Measurements from ENCODE around the gene ADGRD1. TPM values are rescaled to one million over a fixed set of nuclear protein-coding genes. Genes with fewer than 3 reads are reported as not detected.

Gene ADGRD1
- total RNA-seq, 1 donor from 2014 or later = 8.4 TPM

- H3K4me3 Mint-ChIP-seq (ENCODE audit: low read depth) = no peak overlapping the region
- H3K4me1 Mint-ChIP-seq (ENCODE audit: low read depth) = peaks cover 1% of the 10 kb centered on the region
- no peak for DNase-seq (ENCODE audit: low spot score)
- no peak overlapping the region for H3K27ac Mint-ChIP-seq
- no peaks in the 10 kb centered on the region for H3K9me3 Mint-ChIP-seq
- no peaks in the 10 kb centered on the region for H3K36me3 Mint-ChIP-seq (ENCODE audit: low read depth)
- no peaks in the 10 kb centered on the region for H3K27me3 Mint-ChIP-seq (ENCODE audit: low read depth)
- intact Hi-C loops (cut with micrococcal nuclease) = loop anchor here (2.0 to 5.0 kb wide), 2 partner anchors 217 to 372 kb away; no protein-coding TSS in a partner anchor
Observed at GRCh38 chr12:131133994-131134393, 180.3 kb downstream of the ADGRD1 start.

GRCh38 chr12:131134523-131135310 lies 181.0 kb downstream of the ADGRD1 start:
- Mint-ChIP-seq H3K27ac (no peak overlapping the region), H3K4me3 (ENCODE audit: low read depth) (no peak overlapping the region), H3K36me3 (ENCODE audit: low read depth) (no peaks in the 10 kb centered on the region), H3K9me3 (no peaks in the 10 kb centered on the region), H3K27me3 (ENCODE audit: low read depth) (no peaks in the 10 kb centered on the region), H3K4me1 (ENCODE audit: low read depth) (peaks cover 1% of the 10 kb centered on the region)
- intact Hi-C loops (cut with micrococcal nuclease) = loop anchor here (5.0 kb wide), 1 partner anchor 372 kb away; no protein-coding TSS in a partner anchor
- no peak for DNase-seq (ENCODE audit: low spot score)

GRCh38 chr12:131135311-131135785 lies 181.6 kb downstream of the ADGRD1 start:
- H3K4me1 Mint-ChIP-seq (ENCODE audit: low read depth) = no peaks in the 10 kb centered on the region
- H3K27ac Mint-ChIP-seq = no peak overlapping the region
- no peaks in the 10 kb centered on the region for H3K36me3 Mint-ChIP-seq (ENCODE audit: low read depth)
- no peaks in the 10 kb centered on the region for H3K9me3 Mint-ChIP-seq
- H3K4me3 Mint-ChIP-seq (ENCODE audit: low read depth) = no peak overlapping the region
- intact Hi-C loops (cut with micrococcal nuclease) = no loop called here
- DNase-seq (ENCODE audit: low spot score) = no peak
- H3K27me3 Mint-ChIP-seq (ENCODE audit: low read depth) = no peaks in the 10 kb centered on the region

- H3K4me3 Mint-ChIP-seq (ENCODE audit: low read depth) = no peak overlapping the region
- no peak overlapping the region for H3K27ac Mint-ChIP-seq
- H3K9me3 Mint-ChIP-seq = no peaks in the 10 kb centered on the region
- intact Hi-C loops (cut with micrococcal nuclease) = no loop called here
- H3K4me1 Mint-ChIP-seq (ENCODE audit: low read depth) = no peaks in the 10 kb centered on the region
- H3K36me3 Mint-ChIP-seq (ENCODE audit: low read depth) = no peaks in the 10 kb centered on the region
- H3K27me3 Mint-ChIP-seq (ENCODE audit: low read depth) = no peaks in the 10 kb centered on the region
- DNase-seq (ENCODE audit: low spot score) = no peak
Observed at GRCh38 chr12:131135786-131136538, 182.3 kb downstream of the ADGRD1 start.

- Mint-ChIP-seq H3K27ac (no peak overlapping the region), H3K36me3 (ENCODE audit: low read depth) (no peaks in the 10 kb centered on the region), H3K9me3 (no peaks in the 10 kb centered on the region), H3K4me1 (ENCODE audit: low read depth) (no peaks in the 10 kb centered on the region), H3K27me3 (ENCODE audit: low read depth) (no peaks in the 10 kb centered on the region), H3K4me3 (ENCODE audit: low read depth) (no peak overlapping the region)
- intact Hi-C loops (cut with micrococcal nuclease) = no loop called here
- DNase-seq (ENCODE audit: low spot score) = no peak
Observed at GRCh38 chr12:131136539-131136872, 182.8 kb downstream of the ADGRD1 start.

GRCh38 chr12:131137009-131137835 lies 183.5 kb downstream of the ADGRD1 start:
- no peak for DNase-seq (ENCODE audit: low spot score)
- Mint-ChIP-seq H3K4me1 (ENCODE audit: low read depth) (no peaks in the 10 kb centered on the region), H3K4me3 (ENCODE audit: low read depth) (no peak overlapping the region), H3K27me3 (ENCODE audit: low read depth) (no peaks in the 10 kb centered on the region), H3K36me3 (ENCODE audit: low read depth) (no peaks in the 10 kb centered on the region), H3K9me3 (no peaks in the 10 kb centered on the region), H3K27ac (no peak overlapping the region)
- intact Hi-C loops (cut with micrococcal nuclease) = no loop called here

GRCh38 chr12:131137836-131138637 lies 184.3 kb downstream of the ADGRD1 start:
- H3K27me3 Mint-ChIP-seq (ENCODE audit: low read depth) = no peaks in the 10 kb centered on the region
- H3K27ac Mint-ChIP-seq = no peak overlapping the region
- H3K4me1 Mint-ChIP-seq (ENCODE audit: low read depth) = no peaks in the 10 kb centered on the region
- intact Hi-C loops (cut with micrococcal nuclease) = no loop called here
- H3K36me3 Mint-ChIP-seq (ENCODE audit: low read depth) = no peaks in the 10 kb centered on the region
- no peak for DNase-seq (ENCODE audit: low spot score)
- H3K4me3 Mint-ChIP-seq (ENCODE audit: low read depth) = no peak overlapping the region
- H3K9me3 Mint-ChIP-seq = no peaks in the 10 kb centered on the region

GRCh38 chr12:131138638-131139362 lies 185.1 kb downstream of the ADGRD1 start:
- Mint-ChIP-seq H3K27me3 (ENCODE audit: low read depth) (peaks cover 2% of the 10 kb centered on the region), H3K4me3 (ENCODE audit: low read depth) (no peak overlapping the region), H3K36me3 (ENCODE audit: low read depth) (no peaks in the 10 kb centered on the region), H3K9me3 (no peaks in the 10 kb centered on the region), H3K4me1 (ENCODE audit: low read depth) (no peaks in the 10 kb centered on the region), H3K27ac (no peak overlapping the region)
- intact Hi-C loops (cut with micrococcal nuclease) = no loop called here
- no peak for DNase-seq (ENCODE audit: low spot score)

GRCh38 chr12:131139363-131140068 lies 185.8 kb downstream of the ADGRD1 start:
- no peaks in the 10 kb centered on the region for H3K9me3 Mint-ChIP-seq
- no peak for DNase-seq (ENCODE audit: low spot score)
- no peak overlapping the region for H3K4me3 Mint-ChIP-seq (ENCODE audit: low read depth)
- peaks cover 6% of the 10 kb centered on the region for H3K27me3 Mint-ChIP-seq (ENCODE audit: low read depth)
- H3K4me1 Mint-ChIP-seq (ENCODE audit: low read depth) = no peaks in the 10 kb centered on the region
- no peaks in the 10 kb centered on the region for H3K36me3 Mint-ChIP-seq (ENCODE audit: low read depth)
- no peak overlapping the region for H3K27ac Mint-ChIP-seq
- intact Hi-C loops (cut with micrococcal nuclease) = no loop called here

GRCh38 chr12:131140069-131140435 lies 186.3 kb downstream of the ADGRD1 start:
- no peaks in the 10 kb centered on the region for H3K36me3 Mint-ChIP-seq (ENCODE audit: low read depth)
- no peak overlapping the region for H3K27ac Mint-ChIP-seq
- H3K4me3 Mint-ChIP-seq (ENCODE audit: low read depth) = no peak overlapping the region
- no peak for DNase-seq (ENCODE audit: low spot score)
- peaks cover 6% of the 10 kb centered on the region for H3K27me3 Mint-ChIP-seq (ENCODE audit: low read depth)
- intact Hi-C loops (cut with micrococcal nuclease) = no loop called here
- H3K9me3 Mint-ChIP-seq = no peaks in the 10 kb centered on the region
- H3K4me1 Mint-ChIP-seq (ENCODE audit: low read depth) = no peaks in the 10 kb centered on the region

GRCh38 chr12:131140697-131141096 lies 187.0 kb downstream of the ADGRD1 start:
- no peak overlapping the region for H3K4me3 Mint-ChIP-seq (ENCODE audit: low read depth)
- H3K27ac Mint-ChIP-seq = no peak overlapping the region
- no peaks in the 10 kb centered on the region for H3K9me3 Mint-ChIP-seq
- H3K4me1 Mint-ChIP-seq (ENCODE audit: low read depth) = no peaks in the 10 kb centered on the region
- peaks cover 6% of the 10 kb centered on the region for H3K27me3 Mint-ChIP-seq (ENCODE audit: low read depth)
- intact Hi-C loops (cut with micrococcal nuclease) = no loop called here
- H3K36me3 Mint-ChIP-seq (ENCODE audit: low read depth) = no peaks in the 10 kb centered on the region
- no peak for DNase-seq (ENCODE audit: low spot score)
